ENCODE measurements around the gene KAZN.

Gene KAZN

GRCh38 chr1:14668538-14668937 is 70.1 kb downstream of the KAZN start:
- H3K27ac ChIP-seq (ENCODE audit: extremely low read depth, low read depth, low read length), result no peak overlapping the region
- ChIA-PET POLR2A (no interaction called here), CTCF (no interaction called here)
- no peaks in the 10 kb centered on the region for H3K36me3 ChIP-seq (ENCODE audit: control insufficient read depth in 2 of 2, insufficient read depth in 1 of 2, low read length in 2 of 2)
- no peaks in the 10 kb centered on the region for H3K9me3 ChIP-seq (ENCODE audit: control insufficient read depth, insufficient read depth, low read depth, low read length)
- no peak for TF ChIP-seq ZNF133 (tag by site-specific recombination; IDR thresholded peaks at IDR 0.05)
- no peak for TF ChIP-seq ZNF426 (tag by site-specific recombination; IDR thresholded peaks at IDR 0.05)
- TF ChIP-seq ATF2 (tag by site-specific recombination; IDR thresholded peaks at IDR 0.05; ENCODE audit: low read depth), result no peak
- TF ChIP-seq FEZF1 (tag by site-specific recombination; IDR thresholded peaks at IDR 0.05), result no peak
- TF ChIP-seq ZBTB7A (tag by site-specific recombination; IDR thresholded peaks at IDR 0.05; ENCODE audit: low read depth), result no peak
- TF ChIP-seq TRIM28 (IDR thresholded peaks at IDR 0.05; ENCODE audit: borderline replicate concordance, low read length), result no peak
- no peak for TF ChIP-seq ZNF26 (tag by site-specific recombination; IDR thresholded peaks at IDR 0.05)
- TF ChIP-seq PRDM6 (tag by site-specific recombination; IDR thresholded peaks at IDR 0.05), result no peak
- no peak for TF ChIP-seq ZNF341 (tag by site-specific recombination; IDR thresholded peaks at IDR 0.05; ENCODE audit: low read depth)
- H3K4me1 ChIP-seq (ENCODE audit: control insufficient read depth, insufficient read depth, low read length), result no peaks in the 10 kb centered on the region
- no peak overlapping the region for H3K4me3 ChIP-seq (ENCODE audit: low read depth, low read length)

- Histone ChIP-seq H3K4me1 (ENCODE audit: control insufficient read depth, insufficient read depth, low read length) (no peaks in the 10 kb centered on the region), H3K4me3 (ENCODE audit: low read depth, low read length) (no peak overlapping the region), H3K9me3 (ENCODE audit: control insufficient read depth, insufficient read depth, low read depth, low read length) (no peaks in the 10 kb centered on the region), H3K36me3 (ENCODE audit: control insufficient read depth in 2 of 2, insufficient read depth in 1 of 2, low read length in 2 of 2) (no peaks in the 10 kb centered on the region), H3K27ac (ENCODE audit: extremely low read depth, low read depth, low read length) (no peak overlapping the region)
- TF ChIP-seq ZNF211 (tag by site-specific recombination; IDR thresholded peaks at IDR 0.05; ENCODE audit: low read depth), result no peak
- TF ChIP-seq ZNF18 (tag by site-specific recombination; IDR thresholded peaks at IDR 0.05), result no peak
- TF ChIP-seq KLF8 (tag by site-specific recombination; IDR thresholded peaks at IDR 0.05), result no peak
- TF ChIP-seq ZNF433 (tag by site-specific recombination; IDR thresholded peaks at IDR 0.05; ENCODE audit: low read depth), result no peak
- TF ChIP-seq ZNF776 (tag by site-specific recombination; IDR thresholded peaks at IDR 0.05; ENCODE audit: borderline replicate concordance), result no peak
- no peak for TF ChIP-seq ZNF558 (tag by site-specific recombination; IDR thresholded peaks at IDR 0.05)
- no peak for TF ChIP-seq ZNF639 (tag by site-specific recombination; IDR thresholded peaks at IDR 0.05)
- TF ChIP-seq ZBTB7A (tag by site-specific recombination; IDR thresholded peaks at IDR 0.05; ENCODE audit: low read depth), result no peak
- TF ChIP-seq ZNF548 (tag by site-specific recombination; IDR thresholded peaks at IDR 0.05), result no peak
- no peak for TF ChIP-seq ZNF645 (tag by site-specific recombination; IDR thresholded peaks at IDR 0.05)
- TF ChIP-seq ZXDB (tag by site-specific recombination; IDR thresholded peaks at IDR 0.05), result no peak
- TF ChIP-seq PRDM10 (tag by site-specific recombination; IDR thresholded peaks at IDR 0.05), result no peak
- TF ChIP-seq ZNF416 (tag by site-specific recombination; IDR thresholded peaks at IDR 0.05), result no peak
- CTCF ChIA-PET, result interaction anchor here (0.8 kb wide), 1 partner anchor 61 kb away, joined by 3 read pairs; no protein-coding TSS in a partner anchor
- POLR2A ChIA-PET, result no interaction called here
These were observed 73.5 kb downstream of the KAZN start for GRCh38 chr1:14672005-14672404.

Measured in HEK293 (cell line).